ENCODE data around the gene ARHGAP42. TPM values are rescaled to one million over a fixed set of nuclear protein-coding genes. Genes with fewer than 3 reads are reported as not detected.
A peak's percentile ranks its signal among the peaks of the same experiment; 100 is the strongest.

ARHGAP42 gene
- total RNA-seq, 1 experiment from 2014 or later, result 26.5 TPM

DNA sequence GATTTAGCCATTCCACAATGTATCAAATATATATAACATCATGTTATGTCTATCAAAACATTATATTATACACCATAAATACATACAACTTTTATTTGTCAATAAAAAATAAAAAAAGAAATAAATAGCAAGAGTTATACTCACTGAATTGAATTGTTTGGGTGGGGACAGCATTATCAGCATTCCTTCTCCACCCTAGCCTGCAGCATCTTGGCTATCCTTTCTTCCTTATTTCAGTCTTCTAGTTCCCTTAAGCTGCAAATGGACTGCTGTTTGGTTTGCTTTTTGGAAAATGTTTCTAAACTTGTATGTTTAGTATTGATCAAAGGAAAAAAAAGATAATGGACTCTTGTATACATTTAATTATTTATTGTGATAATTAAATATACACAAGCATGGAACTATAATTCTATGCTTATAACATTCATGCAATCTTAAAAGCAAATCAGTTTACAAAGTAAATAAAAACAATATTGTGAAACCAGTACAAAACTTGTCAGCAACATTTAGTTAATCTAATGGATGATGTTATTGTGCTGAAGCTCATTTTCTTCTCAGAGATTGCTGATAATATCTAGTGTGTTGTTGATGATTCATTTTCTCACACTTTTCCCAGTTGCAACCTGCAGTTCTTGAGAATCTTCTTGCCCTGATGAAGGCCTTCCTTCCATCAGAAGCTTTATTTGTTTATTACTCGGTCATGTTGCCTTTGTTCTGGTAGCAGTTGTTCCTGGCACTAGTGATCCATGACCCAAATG is 5.0 kb downstream of the ARHGAP42 start:
- H3K4me3 ChIP-seq, result no peak overlapping the region
- no peaks in the 10 kb centered on the region for H3K9me3 ChIP-seq (replicated peaks)
- DNase-seq, result no peak
- H3K36me3 ChIP-seq, result no peaks in the 10 kb centered on the region
- no peak overlapping the region for H3K27ac ChIP-seq
- H3K27me3 ChIP-seq, result no peaks in the 10 kb centered on the region
- no peaks in the 10 kb centered on the region for H3K4me1 ChIP-seq

DNA sequence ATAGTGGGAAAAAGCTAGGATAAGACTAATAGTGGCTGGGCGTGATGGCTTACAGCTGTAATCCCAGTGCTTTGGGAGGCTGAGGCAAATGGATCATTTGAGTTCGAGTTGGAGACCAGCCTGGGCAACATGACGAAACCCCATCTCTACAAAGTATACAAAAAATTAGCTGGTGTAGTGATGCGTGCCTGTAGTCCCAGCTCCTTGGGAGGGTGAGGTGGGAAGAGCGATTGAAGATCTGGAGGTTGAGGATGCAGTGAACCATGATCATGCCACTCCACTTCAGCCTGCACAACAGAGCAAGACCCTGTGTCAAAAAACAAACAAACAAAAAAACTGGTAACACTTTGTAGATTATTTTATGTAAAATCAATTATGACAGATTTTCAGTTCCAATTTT is 8.8 kb downstream of the ARHGAP42 start:
- Histone ChIP-seq H3K27ac (no peak overlapping the region), H3K27me3 (no peaks in the 10 kb centered on the region)

DNA sequence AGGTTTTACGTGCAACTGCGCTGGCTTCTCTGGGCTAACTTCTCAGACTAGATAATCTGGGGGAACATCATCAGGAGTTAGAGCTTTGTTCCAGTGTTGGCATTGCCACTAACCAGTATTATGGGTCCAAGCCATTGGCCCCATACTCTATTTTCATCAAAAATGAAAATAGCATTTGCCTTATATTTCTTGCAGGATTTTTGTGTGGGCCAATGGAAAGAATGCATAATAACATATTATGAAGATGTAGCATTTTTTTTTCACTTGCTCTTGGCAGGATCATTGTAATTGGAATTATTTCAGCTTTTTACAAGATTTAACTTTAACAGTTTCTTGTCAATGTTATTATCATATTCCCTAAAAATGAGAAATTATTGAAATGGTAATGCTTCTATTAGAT is 16.1 kb downstream of the ARHGAP42 start:
- Histone ChIP-seq H3K4me1 (no peaks in the 10 kb centered on the region), H3K4me3 (no peak overlapping the region), H3K9me3 (replicated peaks) (no peaks in the 10 kb centered on the region), H3K36me3 (no peaks in the 10 kb centered on the region), H3K27me3 (no peaks in the 10 kb centered on the region), H3K27ac (no peak overlapping the region)
- DNase-seq, result no peak

More for the DNA sequence above, 8.8 kb downstream of the ARHGAP42 start:
- DNase-seq, result no peak
- no peak overlapping the region for H3K4me3 ChIP-seq
- H3K36me3 ChIP-seq, result no peaks in the 10 kb centered on the region
- no peaks in the 10 kb centered on the region for H3K4me1 ChIP-seq
- no peaks in the 10 kb centered on the region for H3K9me3 ChIP-seq (replicated peaks)

DNA sequence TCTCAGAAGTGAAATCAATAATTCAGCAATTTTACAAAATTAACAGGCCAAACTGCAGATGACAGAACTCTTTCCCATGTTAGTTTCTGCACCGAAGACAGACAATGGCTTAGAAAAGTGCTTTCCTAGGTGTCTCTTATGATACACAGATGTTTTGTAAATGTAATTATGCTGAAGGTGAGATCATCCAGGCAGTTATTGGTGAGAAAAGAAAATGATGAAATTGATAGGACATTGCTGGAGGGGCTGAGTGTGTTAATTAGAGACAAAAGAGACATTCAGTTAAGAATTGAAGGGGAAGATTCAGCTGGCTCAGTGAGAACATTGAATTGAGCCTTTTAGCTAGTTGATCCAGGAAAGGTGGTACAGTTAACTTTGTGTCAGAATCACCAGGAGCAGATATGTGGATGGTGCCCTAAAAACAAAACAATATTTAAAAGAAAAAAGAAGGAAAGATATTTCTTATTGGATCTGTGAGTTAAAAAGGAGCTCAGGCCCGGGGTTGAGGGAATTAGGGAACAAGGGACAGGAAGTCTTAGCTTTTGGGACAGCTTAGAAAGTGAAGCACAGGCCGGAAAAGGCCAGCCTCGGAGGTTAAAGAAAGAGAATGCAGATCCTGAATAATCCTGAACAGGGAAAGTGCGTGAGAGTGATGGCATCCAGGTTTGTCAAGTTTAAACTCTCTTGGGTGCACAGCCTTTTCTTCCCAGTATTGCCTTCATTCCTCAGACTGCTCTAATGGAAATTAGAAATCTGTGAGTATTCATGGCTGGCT is 16.9 kb downstream of the ARHGAP42 start:
- Histone ChIP-seq H3K27ac (no peak overlapping the region), H3K4me3 (no peak overlapping the region), H3K36me3 (no peaks in the 10 kb centered on the region), H3K9me3 (replicated peaks) (no peaks in the 10 kb centered on the region), H3K27me3 (no peaks in the 10 kb centered on the region), H3K4me1 (no peaks in the 10 kb centered on the region)
- no peak for DNase-seq

DNA sequence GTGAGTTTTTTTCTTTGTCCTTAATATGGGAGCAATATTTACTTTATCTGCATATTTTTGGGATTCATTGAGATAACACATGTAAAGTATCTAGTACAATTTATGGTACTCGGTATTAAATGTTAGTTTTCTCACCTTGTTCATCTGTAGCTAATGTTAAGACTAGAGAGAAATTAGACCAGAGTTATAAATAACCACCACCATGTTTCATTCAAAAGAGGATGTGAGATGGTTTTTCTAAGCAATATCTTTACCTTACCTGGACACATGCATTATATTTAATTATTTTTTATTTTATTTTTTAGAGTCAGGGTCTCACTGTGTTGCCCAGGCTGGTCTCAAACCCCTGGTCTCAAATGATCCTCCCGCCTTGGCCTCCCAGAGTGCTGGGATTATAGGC is 18.4 kb downstream of the ARHGAP42 start:
- no peak overlapping the region for H3K4me3 ChIP-seq
- no peak for DNase-seq

DNA sequence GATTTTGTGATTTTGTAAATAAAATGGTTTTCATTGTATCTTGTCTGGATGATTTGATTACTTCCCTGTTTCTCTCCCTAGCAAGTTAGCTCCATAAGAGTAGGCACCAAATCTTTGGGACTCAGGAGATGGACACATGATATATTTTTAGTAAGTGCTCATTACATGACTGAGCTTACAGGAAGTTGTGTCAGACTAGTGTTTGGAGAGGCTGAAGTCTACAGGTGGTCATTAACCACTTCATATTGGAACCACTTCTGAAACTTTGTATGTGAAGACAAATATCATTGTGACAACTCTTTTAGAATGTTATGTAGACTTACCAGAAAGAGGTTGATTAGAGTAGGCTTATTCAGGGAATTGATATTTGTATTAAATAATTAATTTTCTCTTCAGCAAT is 19.1 kb downstream of the ARHGAP42 start:
- DNase-seq, result no peak
- Histone ChIP-seq H3K9me3 (replicated peaks) (no peaks in the 10 kb centered on the region), H3K4me3 (no peak overlapping the region)

More for the DNA sequence above, 18.4 kb downstream of the ARHGAP42 start:
- Histone ChIP-seq H3K36me3 (no peaks in the 10 kb centered on the region; the same call in 1 of the 2 replicates), H3K27me3 (no peaks in the 10 kb centered on the region), H3K4me1 (no peaks in the 10 kb centered on the region), H3K9me3 (replicated peaks) (no peaks in the 10 kb centered on the region), H3K27ac (no peak overlapping the region)

DNA sequence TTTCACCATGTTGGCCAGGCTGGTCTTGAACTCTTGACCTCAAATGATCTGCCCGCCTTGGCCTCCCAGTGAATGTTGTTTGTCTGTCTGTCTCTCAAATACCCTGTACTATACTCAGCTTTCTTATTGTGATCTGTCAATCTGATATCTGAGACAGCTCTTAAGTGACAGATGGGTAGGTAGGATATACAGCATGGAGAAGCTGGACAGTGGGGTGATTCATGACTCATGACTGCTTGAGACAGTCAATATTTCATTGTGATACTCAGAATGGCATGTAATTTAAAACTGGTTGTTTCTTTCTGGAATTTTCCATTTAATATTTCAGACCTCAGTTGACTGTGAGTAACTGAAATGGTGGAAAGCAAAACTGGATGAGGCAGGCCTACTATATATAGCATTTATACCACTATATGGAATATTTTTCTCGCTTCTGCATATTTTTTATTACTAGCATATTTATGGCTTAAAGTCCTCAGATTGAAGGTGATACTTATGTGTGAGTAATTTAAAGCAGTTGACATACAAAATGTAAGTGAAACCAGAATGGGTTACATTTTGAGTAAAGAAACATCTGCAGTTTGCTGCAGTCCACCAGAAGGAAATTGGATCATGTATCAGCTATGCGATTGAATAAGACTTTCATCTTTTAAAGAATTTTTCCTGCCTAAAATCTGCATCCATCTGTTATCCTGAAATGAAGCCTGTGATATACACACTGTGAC is 22.3 kb downstream of the ARHGAP42 start:
- Histone ChIP-seq H3K27me3 (no peaks in the 10 kb centered on the region), H3K4me3 (no peak overlapping the region), H3K36me3 (no peaks in the 10 kb centered on the region; the same call in 1 of the 2 replicates), H3K9me3 (replicated peaks) (no peaks in the 10 kb centered on the region), H3K4me1 (no peaks in the 10 kb centered on the region), H3K27ac (no peak overlapping the region)
- DNase-seq, result no peak

More for the DNA sequence above, 19.1 kb downstream of the ARHGAP42 start:
- H3K27me3 ChIP-seq, result no peaks in the 10 kb centered on the region
- H3K4me1 ChIP-seq, result no peaks in the 10 kb centered on the region
- H3K27ac ChIP-seq, result no peak overlapping the region
- H3K36me3 ChIP-seq, result no peaks in the 10 kb centered on the region; the same call in 1 of the 2 replicates

DNA sequence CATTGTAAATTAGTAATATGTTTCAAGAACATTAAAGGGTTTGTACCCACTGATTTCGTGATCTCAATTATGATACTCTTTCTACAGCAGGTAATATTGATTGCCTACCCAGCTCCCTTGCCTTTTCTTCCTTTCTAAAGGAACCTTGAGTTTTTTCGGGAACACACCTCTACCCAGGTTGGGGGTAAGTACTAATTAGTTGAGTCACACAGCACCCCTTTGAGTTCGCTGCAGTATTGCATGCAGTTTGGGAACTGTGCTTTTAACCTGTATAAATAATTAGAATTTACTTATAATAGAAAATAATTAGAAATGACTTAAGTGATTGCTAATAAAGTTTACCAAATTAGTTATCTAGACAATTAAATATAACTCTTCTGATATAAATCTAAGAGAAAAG is 24.9 kb downstream of the ARHGAP42 start:
- Histone ChIP-seq H3K4me1 (0 out of 2 replicates have a peak, but pooled peaks cover 2% of the 10 kb centered on the region), H3K27ac (no peak overlapping the region), H3K27me3 (no peaks in the 10 kb centered on the region), H3K9me3 (replicated peaks) (no peaks in the 10 kb centered on the region), H3K36me3 (peaks cover 2% of the 10 kb centered on the region; the same call in 1 of the 2 replicates), H3K4me3 (no peak overlapping the region)
- no peak for DNase-seq

DNA sequence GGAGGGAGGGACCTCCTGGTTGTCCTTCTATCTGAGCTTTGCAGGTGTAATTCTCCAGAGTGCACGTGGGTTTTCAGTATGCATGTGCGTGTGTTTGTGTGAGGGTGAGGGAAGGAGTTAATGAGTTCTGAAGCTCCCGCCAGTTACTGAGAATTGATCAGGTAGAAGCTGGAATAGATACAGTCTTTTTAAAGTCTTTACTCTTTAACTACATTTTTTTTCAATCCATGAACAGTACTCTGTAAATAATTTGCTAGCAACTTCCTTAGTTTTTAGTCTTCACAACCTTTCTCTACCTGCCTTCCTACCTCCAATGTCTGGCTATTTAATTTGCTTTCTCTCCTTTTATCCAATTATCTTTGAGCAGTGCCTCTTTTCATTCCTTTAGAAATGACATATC is 25.5 kb downstream of the ARHGAP42 start:
- H3K36me3 ChIP-seq, result peaks cover 2% of the 10 kb centered on the region; the same call in 1 of the 2 replicates
- H3K4me3 ChIP-seq, result no peak overlapping the region
- no peaks in the 10 kb centered on the region for H3K27me3 ChIP-seq
- 0 out of 2 replicates have a peak, but pooled peaks cover 2% of the 10 kb centered on the region for H3K4me1 ChIP-seq
- no peaks in the 10 kb centered on the region for H3K9me3 ChIP-seq (replicated peaks)
- H3K27ac ChIP-seq, result no peak overlapping the region
- DNase-seq, result no peak

DNA sequence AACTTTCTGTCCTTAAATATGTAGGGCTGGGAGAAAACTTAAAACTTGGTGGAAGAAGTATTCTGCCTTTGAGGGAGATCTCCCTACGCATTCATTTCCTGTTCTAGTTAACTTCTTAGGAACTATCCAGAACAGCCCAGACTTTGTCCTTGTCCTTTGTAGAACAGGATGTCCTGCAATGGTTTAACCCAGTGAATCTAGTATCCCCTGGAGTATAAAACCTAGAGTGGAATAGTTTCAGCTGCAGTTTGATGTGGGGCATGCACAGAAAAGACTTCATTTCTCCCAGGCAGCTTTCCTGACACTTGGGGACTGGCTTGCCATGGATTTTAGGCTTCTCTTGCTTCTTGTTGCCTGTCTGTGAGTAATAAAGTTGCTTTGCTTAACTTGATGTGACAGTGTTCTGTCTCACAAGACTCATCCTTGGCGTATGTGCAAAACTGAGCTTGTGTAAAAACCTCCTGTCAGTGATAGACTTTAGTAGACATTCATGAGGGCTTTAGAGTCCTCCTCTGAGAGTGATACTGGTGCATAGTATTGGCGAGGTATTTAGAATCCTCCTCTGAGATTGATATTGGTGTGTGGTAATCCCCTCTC is 28.2 kb downstream of the ARHGAP42 start:
- Histone ChIP-seq H3K27ac (no peak overlapping the region), H3K4me1 (peaks cover 18% of the 10 kb centered on the region), H3K9me3 (replicated peaks) (no peaks in the 10 kb centered on the region), H3K36me3 (peaks cover 2% of the 10 kb centered on the region; the same call in 1 of the 2 replicates), H3K27me3 (no peaks in the 10 kb centered on the region), H3K4me3 (no peak overlapping the region)
- no peak for DNase-seq

DNA sequence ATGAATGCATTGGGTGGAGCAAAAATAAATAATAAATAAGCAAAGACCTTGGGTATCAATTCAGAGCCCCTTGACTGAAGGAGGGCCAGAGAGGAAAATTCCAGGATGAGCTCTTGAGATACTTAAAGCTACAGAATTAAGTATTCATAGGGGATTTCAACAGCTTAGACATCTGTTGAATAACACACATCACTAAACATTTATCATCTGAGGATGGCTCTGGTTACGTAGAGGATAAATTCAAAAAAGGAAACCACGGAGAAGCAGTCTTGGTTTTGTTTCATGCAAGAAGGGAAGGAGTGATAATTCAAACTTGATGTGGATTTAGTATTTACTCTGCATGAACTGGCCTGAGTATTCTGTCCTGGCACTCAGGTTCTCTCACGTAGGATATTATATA is 29.8 kb downstream of the ARHGAP42 start:
- Histone ChIP-seq H3K27me3 (no peaks in the 10 kb centered on the region), H3K9me3 (replicated peaks) (no peaks in the 10 kb centered on the region), H3K4me3 (no peak overlapping the region), H3K4me1 (peaks cover 19% of the 10 kb centered on the region), H3K36me3 (peaks cover 2% of the 10 kb centered on the region; the same call in 1 of the 2 replicates), H3K27ac (no peak overlapping the region)
- DNase-seq, result no peak

DNA sequence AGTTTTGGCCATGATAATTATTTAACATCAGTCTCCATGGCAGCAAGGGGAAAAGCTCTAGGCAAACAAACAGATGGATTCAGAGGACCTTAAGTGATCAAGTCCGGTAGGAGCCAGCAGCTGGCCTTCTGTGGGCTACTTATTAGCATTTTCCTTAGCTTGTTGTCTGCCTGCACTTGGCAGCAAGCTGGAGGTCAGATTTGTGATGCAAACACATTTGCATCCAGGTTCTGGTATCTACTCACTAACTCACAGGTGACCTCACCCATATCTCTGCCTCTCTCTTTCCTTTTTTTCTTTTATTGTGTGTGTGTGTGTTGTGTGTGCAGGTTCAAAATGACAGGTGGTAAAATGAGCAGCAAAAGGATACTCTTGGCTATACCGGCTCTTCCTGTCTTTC is 32.3 kb downstream of the ARHGAP42 start:
- H3K27me3 ChIP-seq, result no peaks in the 10 kb centered on the region
- peaks cover 19% of the 10 kb centered on the region for H3K4me1 ChIP-seq
- peak overlapping the region; percentile 7; the same call in 1 of the 2 replicates for H3K4me3 ChIP-seq
- H3K27ac ChIP-seq, result peak overlapping the region; percentile 40
- H3K9me3 ChIP-seq (replicated peaks), result no peaks in the 10 kb centered on the region
- peaks cover 2% of the 10 kb centered on the region; the same call in 1 of the 2 replicates for H3K36me3 ChIP-seq
- DNase-seq, result peak; percentile 51 to 63

DNA sequence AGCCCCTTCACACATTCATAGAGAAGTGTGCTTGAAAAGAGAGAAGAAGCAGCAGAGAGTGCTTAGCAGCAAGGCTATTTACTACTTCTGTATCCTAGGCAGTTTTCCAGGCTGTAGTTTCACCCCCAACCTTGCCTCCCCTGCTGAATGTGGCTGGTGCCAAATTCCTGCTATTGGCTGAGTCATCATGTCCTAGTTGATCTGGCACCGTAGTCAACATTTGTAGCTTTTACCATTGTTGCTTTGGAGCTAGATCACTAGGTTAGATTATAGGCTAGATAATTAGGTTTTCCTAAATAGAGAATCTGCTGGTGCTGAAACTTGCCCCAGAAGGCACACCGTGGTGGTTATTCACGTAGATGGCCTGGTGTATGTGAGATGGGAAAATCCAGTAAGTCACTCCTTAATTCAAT is 32.7 kb downstream of the ARHGAP42 start:
- peak overlapping the region; percentile 40 for H3K27ac ChIP-seq
- no peaks in the 10 kb centered on the region for H3K9me3 ChIP-seq (replicated peaks)
- DNase-seq, result peak; percentile 45 to 57

DNA sequence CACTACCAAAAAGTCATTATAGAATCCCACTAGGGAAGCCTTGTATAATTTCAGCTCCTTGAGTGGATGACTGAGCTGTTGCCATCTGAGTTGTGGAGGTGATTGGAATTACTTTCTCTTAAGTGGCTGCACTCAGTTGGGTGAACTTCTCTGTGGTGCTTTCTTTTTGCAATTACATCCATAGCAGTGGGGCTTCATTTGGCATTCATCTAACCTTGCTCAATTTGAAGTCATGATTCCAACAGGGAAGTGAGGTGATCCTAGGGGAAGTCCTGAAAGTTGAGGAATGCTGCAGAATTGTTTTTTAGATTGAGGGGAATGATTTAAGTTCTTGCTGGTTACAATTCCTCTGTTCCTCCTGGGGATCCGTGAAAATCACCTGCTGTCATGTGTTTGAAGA is 39.6 kb downstream of the ARHGAP42 start:
- no peak for DNase-seq
- no peak overlapping the region for H3K4me3 ChIP-seq
- H3K27me3 ChIP-seq, result no peaks in the 10 kb centered on the region
- H3K9me3 ChIP-seq (replicated peaks), result no peaks in the 10 kb centered on the region
- no peak overlapping the region for H3K27ac ChIP-seq
- H3K4me1 ChIP-seq, result no peaks in the 10 kb centered on the region
- no peaks in the 10 kb centered on the region for H3K36me3 ChIP-seq

More for the DNA sequence above, 32.7 kb downstream of the ARHGAP42 start:
- Histone ChIP-seq H3K27me3 (no peaks in the 10 kb centered on the region), H3K36me3 (no peaks in the 10 kb centered on the region), H3K4me1 (peaks cover 19% of the 10 kb centered on the region), H3K4me3 (peak overlapping the region; percentile 7; the same call in 1 of the 2 replicates)
